PC-3 (cell line): ENCODE measurements around the gene UBE3D.

Experiments used
- CTCF ChIP-seq: fragments of 300-600 bp; sonication (generic); conservative IDR thresholded peaks from 2 replicates; pipeline ENCODE4 v1.5.1; 2017; ENCODE audit warnings: antibody characterized with exemption, low read depth, mild to moderate bottlenecking, low read length
- EZH2 ChIP-seq: fragments of 300-600 bp; sonication (generic); IDR thresholded peaks from one replicate; pipeline ENCODE4 v1.6.1; 2017; ENCODE audit warnings: antibody characterized with exemption, mild to moderate bottlenecking, low read length; ENCODE audit not compliant: unreplicated experiment
- EZH2phosphoT487 ChIP-seq: fragments of 300-600 bp; sonication (generic); IDR thresholded peaks from 2 replicates; pipeline ENCODE4 v1.6.1; 2018; ENCODE audit warnings: mild to moderate bottlenecking, antibody characterized with exemption, low read length, borderline replicate concordance

GRCh38 chr6:82890240-82890639 is 175.4 kb downstream of the UBE3D start:
- TF ChIP-seq CTCF (no peak), EZH2 (no peak), EZH2phosphoT487 (no peak)
